ENCODE results near the gene PERCC1. TPM values are rescaled to one million over a fixed set of nuclear protein-coding genes. Genes with fewer than 3 reads are reported as not detected.

The PERCC1 gene
- total and polyA plus RNA-seq, 9 of the 15 experiments (the other 6 are each of a cell fraction or from before 2014, with no cell fraction given), result not detected

DNA sequence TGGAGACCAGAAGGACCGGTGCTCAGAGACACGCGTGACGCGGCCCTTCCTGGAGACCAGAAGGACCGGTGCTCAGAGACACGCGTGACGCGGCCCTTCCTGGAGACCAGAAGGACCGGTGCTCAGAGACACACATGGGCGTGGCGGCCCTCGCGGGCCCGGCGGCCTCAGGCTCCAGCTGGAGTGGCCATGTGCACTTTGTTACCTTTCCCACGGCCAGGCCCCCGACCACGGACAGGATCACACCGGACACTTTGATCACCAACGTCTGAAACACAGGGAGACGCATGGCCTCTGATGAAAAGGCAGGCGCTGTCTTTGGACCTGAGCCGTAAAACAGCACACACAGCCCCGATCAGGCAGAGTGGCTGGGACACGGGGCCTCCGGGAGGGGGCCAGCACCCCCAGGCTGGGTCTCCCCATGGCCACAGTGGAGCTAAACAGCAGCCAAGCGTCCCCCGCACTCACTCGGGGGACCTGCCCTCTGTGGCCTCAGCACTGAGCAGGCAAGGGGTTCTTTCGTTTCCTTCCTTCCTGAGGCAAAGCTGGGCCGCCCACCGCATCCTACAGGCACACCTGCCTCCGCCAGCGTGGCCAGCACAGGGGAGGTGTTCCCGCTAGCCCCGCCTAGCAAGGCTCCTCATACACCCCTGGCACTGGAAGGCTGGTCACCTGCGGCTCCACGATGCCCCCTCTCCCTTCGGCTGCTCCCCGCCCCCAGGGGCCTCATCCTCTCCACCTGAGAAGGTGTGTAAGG is 26.8 kb downstream of the PERCC1 start (continued):
- TF ChIP-seq, protein P1, sequence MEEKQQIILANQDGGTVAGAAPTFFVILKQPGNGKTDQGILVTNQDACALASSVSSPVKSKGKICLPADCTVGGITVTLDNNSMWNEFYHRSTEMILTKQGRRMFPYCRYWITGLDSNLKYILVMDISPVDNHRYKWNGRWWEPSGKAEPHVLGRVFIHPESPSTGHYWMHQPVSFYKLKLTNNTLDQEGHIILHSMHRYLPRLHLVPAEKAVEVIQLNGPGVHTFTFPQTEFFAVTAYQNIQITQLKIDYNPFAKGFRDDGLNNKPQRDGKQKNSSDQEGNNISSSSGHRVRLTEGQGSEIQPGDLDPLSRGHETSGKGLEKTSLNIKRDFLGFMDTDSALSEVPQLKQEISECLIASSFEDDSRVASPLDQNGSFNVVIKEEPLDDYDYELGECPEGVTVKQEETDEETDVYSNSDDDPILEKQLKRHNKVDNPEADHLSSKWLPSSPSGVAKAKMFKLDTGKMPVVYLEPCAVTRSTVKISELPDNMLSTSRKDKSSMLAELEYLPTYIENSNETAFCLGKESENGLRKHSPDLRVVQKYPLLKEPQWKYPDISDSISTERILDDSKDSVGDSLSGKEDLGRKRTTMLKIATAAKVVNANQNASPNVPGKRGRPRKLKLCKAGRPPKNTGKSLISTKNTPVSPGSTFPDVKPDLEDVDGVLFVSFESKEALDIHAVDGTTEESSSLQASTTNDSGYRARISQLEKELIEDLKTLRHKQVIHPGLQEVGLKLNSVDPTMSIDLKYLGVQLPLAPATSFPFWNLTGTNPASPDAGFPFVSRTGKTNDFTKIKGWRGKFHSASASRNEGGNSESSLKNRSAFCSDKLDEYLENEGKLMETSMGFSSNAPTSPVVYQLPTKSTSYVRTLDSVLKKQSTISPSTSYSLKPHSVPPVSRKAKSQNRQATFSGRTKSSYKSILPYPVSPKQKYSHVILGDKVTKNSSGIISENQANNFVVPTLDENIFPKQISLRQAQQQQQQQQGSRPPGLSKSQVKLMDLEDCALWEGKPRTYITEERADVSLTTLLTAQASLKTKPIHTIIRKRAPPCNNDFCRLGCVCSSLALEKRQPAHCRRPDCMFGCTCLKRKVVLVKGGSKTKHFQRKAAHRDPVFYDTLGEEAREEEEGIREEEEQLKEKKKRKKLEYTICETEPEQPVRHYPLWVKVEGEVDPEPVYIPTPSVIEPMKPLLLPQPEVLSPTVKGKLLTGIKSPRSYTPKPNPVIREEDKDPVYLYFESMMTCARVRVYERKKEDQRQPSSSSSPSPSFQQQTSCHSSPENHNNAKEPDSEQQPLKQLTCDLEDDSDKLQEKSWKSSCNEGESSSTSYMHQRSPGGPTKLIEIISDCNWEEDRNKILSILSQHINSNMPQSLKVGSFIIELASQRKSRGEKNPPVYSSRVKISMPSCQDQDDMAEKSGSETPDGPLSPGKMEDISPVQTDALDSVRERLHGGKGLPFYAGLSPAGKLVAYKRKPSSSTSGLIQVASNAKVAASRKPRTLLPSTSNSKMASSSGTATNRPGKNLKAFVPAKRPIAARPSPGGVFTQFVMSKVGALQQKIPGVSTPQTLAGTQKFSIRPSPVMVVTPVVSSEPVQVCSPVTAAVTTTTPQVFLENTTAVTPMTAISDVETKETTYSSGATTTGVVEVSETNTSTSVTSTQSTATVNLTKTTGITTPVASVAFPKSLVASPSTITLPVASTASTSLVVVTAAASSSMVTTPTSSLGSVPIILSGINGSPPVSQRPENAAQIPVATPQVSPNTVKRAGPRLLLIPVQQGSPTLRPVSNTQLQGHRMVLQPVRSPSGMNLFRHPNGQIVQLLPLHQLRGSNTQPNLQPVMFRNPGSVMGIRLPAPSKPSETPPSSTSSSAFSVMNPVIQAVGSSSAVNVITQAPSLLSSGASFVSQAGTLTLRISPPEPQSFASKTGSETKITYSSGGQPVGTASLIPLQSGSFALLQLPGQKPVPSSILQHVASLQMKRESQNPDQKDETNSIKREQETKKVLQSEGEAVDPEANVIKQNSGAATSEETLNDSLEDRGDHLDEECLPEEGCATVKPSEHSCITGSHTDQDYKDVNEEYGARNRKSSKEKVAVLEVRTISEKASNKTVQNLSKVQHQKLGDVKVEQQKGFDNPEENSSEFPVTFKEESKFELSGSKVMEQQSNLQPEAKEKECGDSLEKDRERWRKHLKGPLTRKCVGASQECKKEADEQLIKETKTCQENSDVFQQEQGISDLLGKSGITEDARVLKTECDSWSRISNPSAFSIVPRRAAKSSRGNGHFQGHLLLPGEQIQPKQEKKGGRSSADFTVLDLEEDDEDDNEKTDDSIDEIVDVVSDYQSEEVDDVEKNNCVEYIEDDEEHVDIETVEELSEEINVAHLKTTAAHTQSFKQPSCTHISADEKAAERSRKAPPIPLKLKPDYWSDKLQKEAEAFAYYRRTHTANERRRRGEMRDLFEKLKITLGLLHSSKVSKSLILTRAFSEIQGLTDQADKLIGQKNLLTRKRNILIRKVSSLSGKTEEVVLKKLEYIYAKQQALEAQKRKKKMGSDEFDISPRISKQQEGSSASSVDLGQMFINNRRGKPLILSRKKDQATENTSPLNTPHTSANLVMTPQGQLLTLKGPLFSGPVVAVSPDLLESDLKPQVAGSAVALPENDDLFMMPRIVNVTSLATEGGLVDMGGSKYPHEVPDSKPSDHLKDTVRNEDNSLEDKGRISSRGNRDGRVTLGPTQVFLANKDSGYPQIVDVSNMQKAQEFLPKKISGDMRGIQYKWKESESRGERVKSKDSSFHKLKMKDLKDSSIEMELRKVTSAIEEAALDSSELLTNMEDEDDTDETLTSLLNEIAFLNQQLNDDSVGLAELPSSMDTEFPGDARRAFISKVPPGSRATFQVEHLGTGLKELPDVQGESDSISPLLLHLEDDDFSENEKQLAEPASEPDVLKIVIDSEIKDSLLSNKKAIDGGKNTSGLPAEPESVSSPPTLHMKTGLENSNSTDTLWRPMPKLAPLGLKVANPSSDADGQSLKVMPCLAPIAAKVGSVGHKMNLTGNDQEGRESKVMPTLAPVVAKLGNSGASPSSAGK (IDR thresholded peaks at IDR 0.05), result no peak
- TF ChIP-seq RBM15 (IDR thresholded peaks at IDR 0.05; ENCODE audit: insufficient read depth, low read length), result no peak
- no peak for TF ChIP-seq NCOA4 (IDR thresholded peaks at IDR 0.05; ENCODE audit: partially characterized antibody)
- TF ChIP-seq ILF3 (IDR thresholded peaks at IDR 0.05; ENCODE audit: borderline replicate concordance), result no peak

All from K562 (cell line).